SK-MEL-5 (cell line): ENCODE results near the gene PGM5. TPM values are rescaled to one million over a fixed set of nuclear protein-coding genes. Genes with fewer than 3 reads are reported as not detected.
"Not testable (repeated sequence)": the region's sequence is repeated elsewhere in the genome, so short reads cannot be mapped to it uniquely, and the experiment has no call there.

Source experiments
- DNase-seq: peaks from one replicate; pipeline ENCODE4 v3.0.0-alpha.2; 2016; ENCODE audit warnings: low read depth, low spot score
- in situ Hi-C: cut with HindIII; loops from 2 replicates; pipeline ENCODE4 v1.10.0; 2016; ENCODE audit warnings: low sequenced_read_pairs, high pct_unique_total_duplicates, low pct_unique_long_range_greater_than_20kb
- total RNA-seq: library from RNA; depleted of rRNA; stranded (reverse); fragments of >200 nt; shearing (Covaris generic); gene quantifications from 2 replicates; pipeline ENCODE4 v1.2.3, GENCODE V29; 2014

Gene PGM5
- total RNA-seq, 1 experiment from 2014 or later = 4.9 TPM

DNA sequence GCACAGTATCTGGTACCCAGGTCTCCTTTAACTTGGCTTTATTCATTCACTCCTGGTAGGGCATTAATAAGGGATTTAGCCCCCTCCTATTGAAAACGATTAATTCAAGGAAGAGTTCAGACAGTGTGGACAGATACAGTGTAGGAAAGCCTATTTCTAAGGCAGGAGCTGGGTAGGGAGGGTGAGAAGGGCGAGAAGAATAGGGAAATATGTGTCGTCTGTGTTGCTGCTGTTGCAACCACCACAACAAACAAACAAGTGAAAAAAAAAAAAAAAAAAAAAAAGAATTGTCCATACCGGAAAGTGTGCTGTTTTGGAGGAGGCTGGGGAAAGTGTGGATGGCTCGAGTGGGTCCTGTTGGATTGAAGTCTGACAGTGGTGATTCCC lies 425 bp upstream of the PGM5 start:
- DNase-seq, in situ Hi-C loops: not testable (repeated sequence)

DNA sequence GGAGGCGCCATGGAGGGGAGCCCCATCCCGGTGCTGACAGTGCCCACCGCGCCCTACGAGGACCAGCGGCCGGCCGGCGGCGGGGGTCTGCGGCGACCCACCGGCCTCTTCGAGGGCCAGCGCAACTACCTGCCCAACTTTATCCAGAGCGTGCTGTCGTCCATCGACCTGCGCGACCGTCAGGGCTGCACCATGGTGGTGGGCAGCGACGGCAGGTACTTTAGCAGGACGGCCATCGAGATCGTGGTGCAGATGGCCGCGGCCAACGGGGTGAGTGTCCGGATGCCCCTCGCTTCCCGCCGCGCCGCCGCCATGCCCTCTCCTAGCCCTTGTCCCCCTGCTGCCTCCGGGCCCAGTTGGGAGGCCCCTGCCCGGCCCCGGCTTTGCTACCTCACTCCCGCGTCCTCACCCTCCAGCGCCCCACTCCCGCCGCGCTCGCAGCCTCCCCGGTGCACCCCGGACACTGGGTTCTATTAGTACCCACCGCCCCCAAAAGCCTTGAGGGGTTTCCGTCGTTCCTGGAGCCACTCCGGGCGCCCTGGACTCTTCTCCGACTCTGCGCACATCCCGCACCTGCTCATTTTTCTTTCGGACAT lies 806 bp downstream of the PGM5 start:
- in situ Hi-C loops, DNase-seq: not testable (repeated sequence)

DNA sequence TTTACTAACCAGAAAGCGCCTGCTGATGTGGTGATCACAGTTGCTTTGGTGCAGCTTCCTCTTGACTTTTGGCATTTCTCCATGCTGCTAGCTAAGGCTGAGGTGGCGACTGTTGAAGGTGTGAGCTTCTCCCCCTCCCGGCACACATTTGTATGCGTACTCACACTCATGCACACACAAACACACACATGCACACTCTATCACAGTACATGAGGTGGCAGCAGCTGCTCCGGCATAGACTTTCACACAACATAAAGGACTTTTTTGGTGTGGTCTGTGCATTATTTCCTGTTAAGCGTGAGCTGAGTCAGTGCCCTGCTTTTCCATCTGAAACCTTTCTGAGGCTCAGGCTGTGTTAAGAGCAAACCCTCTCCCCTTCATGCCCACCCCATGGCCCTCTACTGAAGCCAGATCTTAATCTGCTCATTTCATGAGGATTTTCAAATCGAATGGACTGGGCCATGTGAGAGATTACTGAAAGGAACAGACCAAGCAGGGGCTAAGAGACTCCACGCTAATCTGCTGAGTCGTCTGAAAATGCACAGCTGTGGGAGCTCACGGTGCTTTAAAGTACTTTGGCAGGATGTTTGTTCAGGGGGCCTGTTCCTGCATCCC lies 10.6 kb downstream of the PGM5 start:
- in situ Hi-C loops = not testable (repeated sequence)

DNA sequence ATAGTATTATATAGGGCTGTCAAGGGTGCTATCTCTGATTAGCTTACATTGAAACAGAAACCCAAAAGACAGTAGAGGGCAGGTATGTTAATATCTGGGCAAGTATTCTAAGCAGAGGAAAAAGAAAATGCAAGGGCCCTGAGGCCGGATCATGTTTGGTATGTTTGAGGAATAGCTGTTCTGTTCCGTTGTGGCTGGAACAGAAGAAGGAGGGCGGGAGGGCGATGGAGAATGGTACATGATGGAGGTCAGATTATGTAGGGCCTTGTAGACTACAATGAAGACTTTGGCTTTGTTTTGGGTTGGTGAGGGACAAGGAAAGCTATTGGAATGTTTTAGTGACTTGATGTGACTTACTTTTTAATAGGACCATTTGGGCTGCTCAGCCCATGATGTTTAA lies 19.4 kb downstream of the PGM5 start:
- DNase-seq, in situ Hi-C loops: not testable (repeated sequence)

More for the DNA sequence above, 10.6 kb downstream of the PGM5 start:
- not testable (repeated sequence) for DNase-seq

DNA sequence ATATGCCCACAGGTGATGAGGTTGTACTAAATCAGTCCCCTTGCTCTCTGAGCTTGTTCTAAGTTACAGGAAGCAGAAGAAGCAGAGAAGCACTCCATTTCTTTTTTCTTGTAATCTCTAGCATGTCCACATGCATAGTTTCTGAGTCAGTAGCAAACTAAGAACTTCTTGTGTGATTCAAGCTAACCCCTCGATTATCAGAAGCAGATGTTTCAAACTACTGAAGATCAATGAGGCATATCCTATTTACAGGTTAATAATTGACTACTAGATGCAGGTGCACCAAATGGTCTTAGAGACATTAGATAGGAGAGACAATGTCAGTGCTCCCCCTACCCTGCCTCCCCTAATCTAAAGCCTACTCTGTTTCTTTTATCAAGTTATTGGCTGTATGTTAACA lies 21.3 kb downstream of the PGM5 start:
- DNase-seq, in situ Hi-C loops: not testable (repeated sequence)

DNA sequence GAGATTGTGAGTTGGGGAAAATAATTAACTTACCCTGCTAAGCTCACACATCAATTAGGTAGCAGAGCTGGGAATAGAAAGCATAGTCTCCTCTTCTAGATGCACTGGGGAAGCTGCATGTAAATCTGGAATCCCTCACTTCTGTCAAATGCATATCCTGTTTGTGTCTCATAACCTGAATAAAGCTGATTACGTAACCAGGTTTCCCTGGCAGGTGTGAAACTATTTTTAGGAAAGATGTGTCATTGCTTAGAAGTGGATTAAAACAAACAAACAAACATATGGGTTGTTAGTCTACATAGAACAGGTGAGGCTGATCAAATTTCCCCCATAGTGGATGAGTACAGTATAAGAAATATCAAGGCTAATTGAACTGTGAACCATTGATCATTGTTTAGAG lies 27.5 kb downstream of the PGM5 start:
- DNase-seq = not testable (repeated sequence)

DNA sequence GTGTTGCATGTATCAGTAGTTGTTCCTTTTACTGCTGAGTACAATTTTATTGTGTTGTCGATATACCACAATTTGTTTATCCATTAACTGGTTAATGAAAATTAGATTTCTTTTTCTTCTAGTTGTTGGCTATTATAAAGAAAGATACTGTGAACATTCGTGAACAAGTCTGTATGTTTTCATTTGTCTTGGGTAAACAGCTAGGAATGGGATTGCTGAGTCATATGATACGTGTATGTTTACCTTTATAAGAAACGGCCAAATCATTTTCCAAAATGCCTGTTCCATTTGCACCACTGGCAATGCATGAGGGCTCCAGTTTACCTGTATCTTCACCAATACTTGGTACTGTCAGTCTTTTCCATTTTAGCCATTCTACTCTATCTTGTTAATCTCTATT lies 33.1 kb downstream of the PGM5 start:
- in situ Hi-C loops, DNase-seq: not testable (repeated sequence)

More for the DNA sequence above, 27.5 kb downstream of the PGM5 start:
- in situ Hi-C loops = not testable (repeated sequence)

DNA sequence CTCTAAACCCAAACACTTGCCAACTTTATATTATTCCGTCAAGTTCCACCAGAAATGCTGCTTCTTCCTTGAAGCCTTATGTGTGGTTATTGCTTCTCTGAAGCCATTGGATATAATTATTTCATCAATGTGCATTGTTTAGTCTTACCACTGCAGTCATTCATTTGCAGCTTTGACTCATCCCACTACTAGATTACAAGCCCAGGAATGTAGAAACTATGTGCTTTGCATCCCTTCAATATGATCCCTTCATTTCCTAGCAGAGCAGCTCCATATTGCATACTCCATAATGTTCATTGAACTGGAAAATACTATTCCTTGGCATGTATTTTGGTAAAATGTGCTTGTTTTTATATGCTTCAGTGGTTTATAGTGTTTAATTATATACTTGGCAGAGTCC lies 34.3 kb downstream of the PGM5 start:
- DNase-seq, in situ Hi-C loops: not testable (repeated sequence)

DNA sequence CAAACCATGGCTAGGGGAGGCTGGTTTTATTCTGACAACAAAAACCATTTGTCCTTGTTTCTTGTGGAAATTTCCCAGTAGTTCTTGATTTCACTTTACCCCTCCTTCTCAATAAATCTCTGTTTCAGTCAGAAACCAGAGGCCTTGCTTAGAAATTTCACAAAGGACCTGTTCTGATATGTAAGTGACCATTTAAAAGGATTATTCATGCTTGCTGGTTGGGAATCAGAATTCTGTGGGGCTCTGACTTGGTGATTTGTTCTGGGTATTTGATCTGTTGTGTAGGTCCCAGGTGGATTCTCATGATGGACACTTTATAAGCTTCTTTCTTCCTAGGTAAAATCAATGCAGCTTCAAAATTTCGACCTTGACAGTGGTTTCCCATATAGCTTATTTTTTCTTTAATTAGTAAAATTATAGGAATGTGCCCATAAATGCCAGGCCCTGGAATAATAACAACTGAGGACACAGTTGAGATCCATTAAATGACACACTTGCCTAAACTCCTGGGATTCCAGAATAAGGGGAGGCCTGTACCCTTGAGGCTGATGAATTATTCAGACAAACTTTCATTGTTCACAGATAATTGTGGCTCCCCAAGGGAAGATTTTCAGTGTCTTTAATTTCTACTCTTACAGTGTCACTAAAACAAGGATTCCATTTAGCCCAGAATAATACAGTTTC lies 40.1 kb downstream of the PGM5 start:
- peak; percentile 69 for DNase-seq
- in situ Hi-C loops = not testable (repeated sequence)

DNA sequence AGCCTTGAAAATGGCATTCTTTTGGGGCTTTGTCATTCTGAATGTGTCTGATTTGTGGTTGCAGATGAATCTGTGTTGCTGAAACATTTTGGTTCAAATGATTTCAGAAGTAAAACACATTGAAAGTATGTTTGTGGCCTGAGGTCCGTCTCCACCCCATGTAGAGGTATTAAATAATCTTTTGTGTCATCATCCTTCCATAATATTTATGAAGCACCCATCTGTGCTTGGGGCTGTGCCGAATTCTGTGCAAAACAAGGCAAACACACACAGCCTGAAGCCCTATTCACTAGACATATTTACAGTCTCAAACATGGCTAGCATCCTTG lies 40.6 kb downstream of the PGM5 start:
- DNase-seq = peak; percentile 59
- in situ Hi-C loops = not testable (repeated sequence)

DNA sequence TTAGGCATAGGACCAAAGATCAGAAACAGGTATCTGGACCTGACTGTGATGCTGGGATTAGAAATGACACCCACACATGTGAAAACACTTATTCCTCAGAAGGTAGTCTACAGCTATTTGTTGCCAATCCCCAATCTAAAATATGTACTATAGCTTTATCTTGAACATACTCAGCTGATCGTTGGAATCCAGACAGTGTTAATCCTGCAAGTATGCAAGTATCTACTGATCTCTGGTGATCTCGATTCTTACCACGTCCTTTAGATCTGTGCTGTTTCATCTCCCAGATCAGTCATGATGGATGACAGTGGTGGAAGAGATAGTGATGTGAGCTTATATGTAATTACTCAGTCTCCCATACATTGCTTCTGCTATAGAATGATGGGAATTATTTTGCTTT lies 41.4 kb downstream of the PGM5 start:
- in situ Hi-C loops, DNase-seq: not testable (repeated sequence)

DNA sequence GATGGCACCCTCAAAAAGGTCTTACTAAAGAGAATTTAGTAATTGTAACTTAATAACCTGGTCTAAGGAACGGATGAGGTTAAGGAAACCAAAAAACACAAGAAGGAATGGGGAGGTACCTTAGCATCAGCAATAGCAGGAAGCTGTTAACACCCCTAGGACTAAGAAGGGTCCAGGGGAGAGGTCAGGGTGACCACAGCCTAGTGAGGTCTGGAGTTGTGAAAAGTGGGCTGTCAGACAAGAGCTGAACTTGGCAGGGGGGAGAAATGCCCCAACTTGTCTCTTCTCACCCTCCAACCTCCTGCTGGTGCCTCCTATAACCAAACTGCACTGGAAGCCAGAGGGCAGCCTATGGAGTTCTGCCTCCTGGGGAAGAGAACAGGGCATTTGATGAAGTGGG lies 41.9 kb downstream of the PGM5 start:
- in situ Hi-C loops = not testable (repeated sequence)

DNA sequence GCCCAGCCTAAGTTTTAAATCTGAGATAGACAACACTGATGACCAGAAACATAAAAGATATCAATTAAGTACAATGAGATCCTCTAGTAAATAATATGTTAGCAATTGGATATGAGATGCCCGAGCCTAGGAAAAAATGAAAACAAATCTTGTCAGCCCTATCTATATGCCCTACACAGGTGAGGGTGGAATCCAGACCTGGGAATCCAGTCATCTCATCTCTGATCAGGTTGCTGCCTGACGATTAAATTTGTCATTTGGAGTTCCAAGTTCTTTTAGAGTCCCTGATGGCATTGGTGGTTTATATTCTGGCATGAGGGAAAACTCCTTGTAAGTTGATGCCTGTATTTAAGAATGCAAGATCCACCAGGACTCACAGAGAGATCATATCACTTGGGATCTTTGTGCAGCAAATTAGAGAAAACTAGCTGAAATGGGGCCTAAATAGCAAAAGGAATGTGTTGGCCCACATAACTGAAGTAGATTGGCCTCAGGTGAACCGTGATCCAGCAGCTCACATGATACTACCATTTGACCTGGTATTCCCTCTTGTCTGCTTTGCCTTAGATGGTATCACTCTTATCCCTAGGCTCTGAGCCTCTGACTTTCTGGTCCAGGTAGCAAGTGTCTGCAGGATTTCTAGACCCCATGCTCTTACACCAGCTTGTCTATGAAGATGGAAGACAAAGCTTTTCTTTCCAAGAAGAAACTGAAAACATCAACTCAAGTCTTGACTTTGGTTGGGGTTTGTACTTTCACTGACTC lies 48.2 kb downstream of the PGM5 start:
- DNase-seq, in situ Hi-C loops: not testable (repeated sequence)

More for the DNA sequence above, 41.9 kb downstream of the PGM5 start:
- DNase-seq = not testable (repeated sequence)

DNA sequence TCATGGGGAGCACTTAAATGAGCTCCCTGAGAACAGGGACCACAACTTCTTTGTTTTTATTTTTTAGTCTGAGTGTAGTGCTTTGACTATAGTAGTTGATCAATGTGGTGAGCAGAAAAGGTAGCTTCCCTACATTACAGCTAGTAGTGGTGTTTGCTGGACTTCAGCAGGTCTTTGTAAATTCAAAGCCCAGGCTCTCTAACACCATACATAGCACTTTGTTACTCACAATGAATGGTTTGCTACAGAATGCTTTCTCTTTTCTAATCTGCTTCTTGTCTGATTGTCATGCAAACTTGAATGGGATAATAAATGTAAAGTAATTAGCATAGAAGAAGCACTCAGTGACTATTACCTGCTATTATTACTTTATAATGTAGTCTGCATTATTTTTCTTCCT lies 55.5 kb downstream of the PGM5 start:
- in situ Hi-C loops, DNase-seq: not testable (repeated sequence)

DNA sequence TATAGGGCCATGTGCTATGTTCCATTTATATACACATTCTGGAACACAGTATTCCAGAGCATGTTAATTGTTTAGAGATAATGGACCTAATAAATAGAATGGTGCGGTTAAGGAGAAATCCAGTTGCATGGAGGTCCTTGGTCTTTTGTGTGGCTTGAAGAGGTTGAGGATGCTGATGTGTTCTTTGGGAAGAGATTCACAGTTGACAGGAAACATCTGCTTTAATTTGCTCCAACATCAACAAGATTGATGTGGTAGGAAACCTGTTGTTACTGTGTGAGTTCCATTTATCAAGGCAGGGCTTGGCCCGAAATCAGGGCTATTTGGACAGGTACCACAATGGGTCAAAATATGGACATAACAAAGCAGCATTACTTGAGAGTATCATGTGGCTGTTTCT lies 56.3 kb downstream of the PGM5 start:
- in situ Hi-C loops, DNase-seq: not testable (repeated sequence)

DNA sequence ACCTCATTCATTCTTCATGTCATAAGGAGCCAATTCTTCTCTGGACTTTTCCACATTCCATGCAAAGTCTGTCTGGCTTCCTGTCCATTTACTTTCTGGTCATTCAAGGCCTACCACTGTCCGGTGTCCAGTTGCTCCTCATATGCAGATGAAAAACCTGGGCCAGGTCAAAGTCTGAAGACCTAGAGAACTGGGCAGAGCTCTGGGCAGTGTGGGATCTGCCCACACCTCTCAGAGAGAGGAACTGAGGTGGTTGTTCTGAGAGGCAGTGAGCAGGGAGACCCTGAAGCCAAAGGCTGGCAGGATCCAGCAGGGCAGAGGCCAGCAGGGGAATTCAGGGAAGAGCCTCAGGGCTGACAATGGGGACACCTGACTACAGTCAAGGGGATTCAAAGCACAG lies 58.7 kb downstream of the PGM5 start:
- DNase-seq, in situ Hi-C loops: not testable (repeated sequence)

DNA sequence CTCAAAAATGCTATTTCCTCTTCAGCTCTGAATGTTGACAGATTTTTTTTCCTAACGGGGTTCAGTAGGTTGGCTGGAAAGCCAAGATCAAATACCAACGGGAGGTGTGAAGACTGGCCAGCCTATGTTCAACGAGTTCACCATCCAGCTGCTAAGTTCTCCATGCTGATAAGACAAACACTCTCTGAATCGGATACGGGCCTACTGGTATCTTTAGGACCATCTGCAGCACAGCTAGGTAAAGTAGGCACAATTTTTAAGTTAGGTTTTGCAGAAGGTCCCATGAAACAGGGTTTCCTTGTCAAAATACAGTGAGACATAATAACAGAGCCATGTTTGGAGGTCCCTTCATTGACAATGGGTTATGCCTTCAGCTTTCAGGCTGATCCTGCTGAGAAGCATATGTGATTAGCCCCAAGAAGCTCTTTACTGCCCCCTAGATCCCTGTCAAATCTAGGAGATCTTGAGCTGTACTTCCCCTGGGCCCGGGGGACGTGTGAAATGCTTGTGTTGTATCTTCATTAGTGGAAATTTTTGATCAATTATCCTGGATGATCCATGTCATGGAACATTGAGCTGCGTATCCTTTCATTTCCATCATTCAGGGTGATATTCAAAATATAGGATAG lies 60.6 kb downstream of the PGM5 start:
- DNase-seq = peak; percentile 67
- in situ Hi-C loops = no loop called here

DNA sequence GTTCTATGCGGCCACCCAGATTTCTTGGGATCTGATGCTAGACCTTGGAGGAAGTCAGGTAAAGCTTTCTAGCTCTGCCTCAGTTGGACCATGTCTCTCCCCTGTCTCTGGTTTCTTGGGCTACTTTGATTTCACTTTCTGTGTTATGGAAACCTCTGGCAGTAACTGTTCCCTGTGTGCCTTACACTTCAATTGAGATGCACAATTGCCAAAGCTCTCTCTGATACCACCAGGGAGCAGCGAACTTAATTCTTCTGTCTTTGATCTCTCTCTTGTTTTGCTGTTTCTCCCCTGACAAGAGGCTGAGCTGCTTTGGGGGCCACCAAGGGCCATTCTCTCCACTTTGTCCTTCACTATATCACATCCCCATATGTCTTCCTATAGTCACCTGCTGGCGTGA lies 61.4 kb downstream of the PGM5 start:
- no peak for DNase-seq
- in situ Hi-C loops = no loop called here
